DND-41 (cell line): ENCODE data around the gene C1QC.

Experiments
- ATAC-seq: fragments of 200-7000 bp; cut with Tn5 transposase; 3 replicates; pipeline ENCODE4 v1.9.1; 2021; ENCODE audit warnings: low read depth; ENCODE audit not compliant: insufficient read depth
- DNase-seq: peaks from one replicate; pipeline ENCODE4 v3.0.0-alpha.2; 2020
- H2AFZ ChIP-seq: 2 replicates; pipeline ENCODE4 v1.6.0; 2012; ENCODE audit warnings: low read depth, low read length
- H3K27ac ChIP-seq: 2 replicates; pipeline ENCODE4 v1.5.1; 2012; ENCODE audit warnings: low read length, inconsistent platforms
- H3K27me3 ChIP-seq: fragments of 200-600 bp; sonication (generic); 2 replicates; pipeline ENCODE4 v1.6.0; 2012; ENCODE audit warnings: low read length, mild to moderate bottlenecking, inconsistent platforms; ENCODE audit not compliant: insufficient read depth, poor library complexity
- H3K36me3 ChIP-seq: 2 replicates; pipeline ENCODE4 v1.5.1; 2012; ENCODE audit warnings: low read length, inconsistent platforms; ENCODE audit not compliant: insufficient read depth
- H3K4me1 ChIP-seq: 2 replicates; pipeline ENCODE4 v1.5.1; 2012; ENCODE audit warnings: mild to moderate bottlenecking, low read length; ENCODE audit not compliant: insufficient read depth
- H3K4me2 ChIP-seq: 2 replicates; pipeline ENCODE4 v1.6.0; 2012; ENCODE audit warnings: mild to moderate bottlenecking, moderate library complexity, low read length, inconsistent platforms; ENCODE audit not compliant: insufficient read depth
- H3K4me3 ChIP-seq, 2 experiments: fragments of 200-600 bp in 1 of 2; shearing (Covaris generic) in 1 of 2; 2 replicates each; pipeline ENCODE4 v1.5.1; 2012 to 2016; ENCODE audit warnings: inconsistent platforms in 2 of 2, low read length in 2 of 2, mild to moderate bottlenecking in 2 of 2, low read depth in 1 of 2, moderate library complexity in 1 of 2
- H3K79me2 ChIP-seq: 2 replicates; pipeline ENCODE4 v1.6.0; 2012; ENCODE audit warnings: low read length, inconsistent platforms; ENCODE audit not compliant: insufficient read depth
- H3K9ac ChIP-seq: 2 replicates; pipeline ENCODE4 v1.6.0; 2012; ENCODE audit warnings: low read depth, mild to moderate bottlenecking, inconsistent platforms, low read length, moderate library complexity
- H3K9me3 ChIP-seq: 2 replicates; pipeline ENCODE4 v1.5.1; 2012; ENCODE audit warnings: low read length, moderate library complexity, mild to moderate bottlenecking, inconsistent platforms; ENCODE audit not compliant: insufficient read depth, severe bottlenecking
- H4K20me1 ChIP-seq: 2 replicates; pipeline ENCODE4 v1.6.0; 2012; ENCODE audit warnings: low read length; ENCODE audit not compliant: insufficient read depth
- EZH2 ChIP-seq: IDR thresholded peaks from 3 replicates; pipeline ENCODE4 v1.6.1; 2012; ENCODE audit warnings: borderline replicate concordance, low read depth, mild to moderate bottlenecking, moderate library complexity, low read length, inconsistent platforms; ENCODE audit not compliant: severe bottlenecking
- TF ChIP-seq, protein P1 (sequence below): IDR thresholded peaks from 2 replicates; pipeline ENCODE4 v1.5.1; 2012; ENCODE audit warnings: borderline replicate concordance, low read length, moderate library complexity, mild to moderate bottlenecking; ENCODE audit not compliant: poor library complexity, severe bottlenecking; ENCODE audit errors: extremely low read depth

The C1QC gene

DNA sequence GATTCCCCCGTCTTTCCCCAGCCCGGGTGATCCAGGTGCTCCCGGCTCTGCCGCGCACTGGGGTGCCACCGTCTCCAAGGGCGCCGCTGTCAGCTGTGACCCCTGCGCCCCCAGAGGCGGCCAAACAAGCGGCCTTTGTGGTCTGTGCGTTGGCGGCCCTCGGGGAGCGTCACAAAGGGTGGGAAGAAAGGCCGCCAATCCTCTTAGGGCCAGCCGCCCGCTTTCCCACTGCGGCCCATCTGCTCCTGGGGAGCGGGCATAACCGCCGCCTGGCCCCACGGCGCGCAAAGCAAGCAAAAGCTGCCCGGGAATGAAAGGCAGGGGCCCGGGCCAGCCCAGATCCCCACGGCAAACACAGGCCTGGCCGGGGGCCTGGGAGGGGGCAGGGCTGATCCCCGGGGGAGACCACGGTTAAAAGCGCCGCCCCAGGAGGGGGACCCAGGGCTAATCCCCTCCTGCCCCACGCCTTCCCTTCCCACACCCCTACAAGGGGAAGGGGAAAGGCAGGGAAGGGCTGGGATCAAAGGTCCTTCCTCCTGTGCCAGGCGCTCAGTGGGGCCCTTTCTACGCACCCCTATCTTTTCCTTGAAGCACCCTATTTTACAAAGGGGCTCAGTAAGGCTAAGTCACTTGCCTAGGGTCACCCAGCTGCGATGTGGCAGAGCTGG is 33.6 kb downstream of the C1QC start:
- DNase-seq (no peak), ATAC-seq (no peak)
- no peaks in the 10 kb centered on the region for H3K9me3 ChIP-seq
- H4K20me1 ChIP-seq = no peaks in the 10 kb centered on the region
- no peak for TF ChIP-seq EZH2
- TF ChIP-seq, protein P1, sequence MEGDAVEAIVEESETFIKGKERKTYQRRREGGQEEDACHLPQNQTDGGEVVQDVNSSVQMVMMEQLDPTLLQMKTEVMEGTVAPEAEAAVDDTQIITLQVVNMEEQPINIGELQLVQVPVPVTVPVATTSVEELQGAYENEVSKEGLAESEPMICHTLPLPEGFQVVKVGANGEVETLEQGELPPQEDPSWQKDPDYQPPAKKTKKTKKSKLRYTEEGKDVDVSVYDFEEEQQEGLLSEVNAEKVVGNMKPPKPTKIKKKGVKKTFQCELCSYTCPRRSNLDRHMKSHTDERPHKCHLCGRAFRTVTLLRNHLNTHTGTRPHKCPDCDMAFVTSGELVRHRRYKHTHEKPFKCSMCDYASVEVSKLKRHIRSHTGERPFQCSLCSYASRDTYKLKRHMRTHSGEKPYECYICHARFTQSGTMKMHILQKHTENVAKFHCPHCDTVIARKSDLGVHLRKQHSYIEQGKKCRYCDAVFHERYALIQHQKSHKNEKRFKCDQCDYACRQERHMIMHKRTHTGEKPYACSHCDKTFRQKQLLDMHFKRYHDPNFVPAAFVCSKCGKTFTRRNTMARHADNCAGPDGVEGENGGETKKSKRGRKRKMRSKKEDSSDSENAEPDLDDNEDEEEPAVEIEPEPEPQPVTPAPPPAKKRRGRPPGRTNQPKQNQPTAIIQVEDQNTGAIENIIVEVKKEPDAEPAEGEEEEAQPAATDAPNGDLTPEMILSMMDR = no peak
- no peak overlapping the region for H3K4me2 ChIP-seq
- no peak overlapping the region for H2AFZ ChIP-seq
- H3K79me2 ChIP-seq = no peaks in the 10 kb centered on the region
- no peak overlapping the region for H3K9ac ChIP-seq
- no peaks in the 10 kb centered on the region for H3K4me1 ChIP-seq
- peaks cover 12% of the 10 kb centered on the region for H3K27me3 ChIP-seq
- H3K27ac ChIP-seq = no peak overlapping the region
- H3K4me3 ChIP-seq = no peak overlapping the region
- H3K36me3 ChIP-seq = no peaks in the 10 kb centered on the region

DNA sequence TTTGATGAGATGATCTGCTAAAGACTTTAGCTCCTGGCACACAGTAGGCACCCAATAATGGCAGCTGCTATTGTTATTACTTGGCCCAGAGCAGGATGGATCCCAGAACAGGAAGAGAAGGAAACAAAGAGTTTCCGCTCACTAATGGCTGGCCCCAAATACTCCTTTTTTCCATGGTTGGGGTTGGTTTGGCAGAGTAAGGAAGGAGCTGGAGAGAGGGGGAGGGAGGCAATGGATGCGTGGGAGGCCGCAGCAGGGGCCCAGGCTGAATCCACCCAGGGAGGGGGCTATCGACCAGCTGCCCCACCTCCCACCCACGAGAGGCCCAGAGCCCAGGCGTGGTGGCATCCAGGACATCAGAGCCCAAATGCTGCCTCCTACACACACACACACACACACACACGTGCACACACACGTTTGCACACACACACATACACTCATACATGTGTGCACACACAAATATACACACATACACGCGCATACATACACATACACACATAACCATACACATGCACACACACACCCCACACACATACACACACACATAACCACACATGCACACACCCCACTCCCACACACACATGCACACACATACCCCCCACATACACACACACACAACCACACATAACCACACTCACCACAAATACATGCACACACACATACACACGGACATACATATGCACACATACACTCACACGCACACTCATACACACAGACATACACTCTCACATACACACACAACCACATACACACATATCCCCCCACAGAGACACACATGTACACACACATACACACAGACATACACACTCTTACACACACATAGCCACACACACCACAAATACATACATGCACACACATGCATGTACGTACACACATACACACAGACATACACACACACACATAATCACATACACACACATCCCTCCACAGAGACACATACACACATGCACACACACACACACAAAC is 34.8 kb downstream of the C1QC start:
- no peak for ATAC-seq
- Histone ChIP-seq H3K4me2 (no peak overlapping the region), H3K79me2 (no peaks in the 10 kb centered on the region), H3K4me1 (no peaks in the 10 kb centered on the region), H3K27ac (no peak overlapping the region), H3K9me3 (no peaks in the 10 kb centered on the region), H3K27me3 (peaks cover 11% of the 10 kb centered on the region), H3K9ac (no peak overlapping the region), H2AFZ (no peak overlapping the region), H3K36me3 (no peaks in the 10 kb centered on the region), H3K4me3 (no peak overlapping the region), H4K20me1 (no peaks in the 10 kb centered on the region)
- DNase-seq = no peak
- TF ChIP-seq EZH2 = no peak
- TF ChIP-seq, protein P1 = no peak

DNA sequence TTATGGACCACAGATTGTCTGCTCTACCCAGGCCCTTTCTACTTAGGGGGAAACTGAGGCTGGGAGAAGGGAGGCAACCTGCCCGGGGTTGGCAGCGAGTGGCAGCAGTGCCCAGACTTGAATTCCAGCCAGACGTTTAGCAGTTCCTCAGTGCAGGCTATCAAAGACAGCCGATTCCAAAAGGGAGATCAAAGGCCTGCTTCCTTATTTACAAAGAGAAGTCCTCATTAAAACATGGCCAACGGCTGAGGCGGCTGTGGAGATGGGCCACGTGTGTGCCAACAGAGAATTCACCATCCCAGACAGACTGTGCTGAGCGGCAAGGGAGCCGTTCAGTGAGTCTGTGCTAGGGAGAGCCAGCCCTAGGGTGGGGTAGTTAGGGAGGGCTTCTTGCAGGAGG is 37.3 kb downstream of the C1QC start:
- ATAC-seq (no peak), DNase-seq (no peak)
- Histone ChIP-seq H2AFZ (no peak overlapping the region), H3K79me2 (no peaks in the 10 kb centered on the region), H3K9me3 (no peaks in the 10 kb centered on the region), H3K27ac (no peak overlapping the region), H3K4me2 (no peak overlapping the region), H4K20me1 (no peaks in the 10 kb centered on the region), H3K36me3 (no peaks in the 10 kb centered on the region), H3K27me3 (no peaks in the 10 kb centered on the region), H3K4me1 (no peaks in the 10 kb centered on the region), H3K9ac (no peak overlapping the region), H3K4me3 (no peak overlapping the region)
- TF ChIP-seq, protein P1 = no peak
- no peak for TF ChIP-seq EZH2
